Peyer's patch (tissue), 4 donors: ENCODE data around the gene NTN3. TPM values are rescaled to one million over a fixed set of nuclear protein-coding genes. Genes with fewer than 3 reads are reported as not detected.
"Not testable (repeated sequence)": the region's sequence is repeated elsewhere in the genome, so short reads cannot be mapped to it uniquely, and the experiment has no call there.

Experiments used
- DNase-seq, 3 donors: peaks; one replicate each; pipeline ENCODE4 v3.0.0-alpha.2; 2017 to 2019
- H3K27ac ChIP-seq, 4 donors: fragments of 200-600 bp; sonication (generic); one replicate each; pipeline ENCODE4 v1.5.1; 2016 to 2019
- H3K27me3 ChIP-seq, 2 donors: fragments of 200-600 bp; sonication (generic); one replicate each; pipeline ENCODE4 v1.5.1; 2019
- H3K36me3 ChIP-seq, 3 donors: fragments of 200-600 bp; sonication (generic); one replicate each; pipeline ENCODE4 v1.5.1; 2016 to 2019
- H3K4me1 ChIP-seq, 4 donors: fragments of 200-600 bp; sonication (generic); one replicate each; pipeline ENCODE4 v1.5.1; 2016 to 2019
- H3K4me3 ChIP-seq, 4 donors: fragments of 200-600 bp; sonication (generic); 1 replicate in 3 of 4; 2 replicates in 1 of 4; pipeline ENCODE4 v1.5.1; 2016 to 2019; ENCODE audit warnings: mild to moderate bottlenecking in 1 of 4
- H3K9me3 ChIP-seq, 4 donors: fragments of 200-600 bp; sonication (generic); one replicate each; pipeline ENCODE4 v1.5.1; 2016 to 2019; ENCODE audit warnings: mild to moderate bottlenecking in 1 of 4
- POLR2A ChIP-seq, 2 donors: fragments of 450-650 bp; IDR thresholded peaks; one replicate each; pipeline ENCODE4 v1.5.1; 2017; ENCODE audit warnings: antibody characterized with exemption in 2 of 2, mild to moderate bottlenecking in 2 of 2, moderate library complexity in 2 of 2
- total RNA-seq, 4 donors: library from RNA; depleted of rRNA; stranded (reverse); fragments of >200 nt; gene quantifications; one replicate each; pipeline ENCODE4 v1.1.0, GENCODE V29; 2016
- TF ChIP-seq, protein P1 (sequence below), 6 experiments: fragments of 450-650 bp in 4 of 6; fragments of 200-600 bp in 2 of 6; sonication (generic) in 1 of 6; IDR thresholded peaks; one replicate each; pipeline ENCODE4 v1.5.1; 2017 to 2019; ENCODE audit warnings: antibody characterized with exemption in 6 of 6, mild to moderate bottlenecking in 3 of 6, moderate library complexity in 1 of 6

NTN3 gene
- total RNA-seq, 4 donors from 2014 or later: not detected

DNA sequence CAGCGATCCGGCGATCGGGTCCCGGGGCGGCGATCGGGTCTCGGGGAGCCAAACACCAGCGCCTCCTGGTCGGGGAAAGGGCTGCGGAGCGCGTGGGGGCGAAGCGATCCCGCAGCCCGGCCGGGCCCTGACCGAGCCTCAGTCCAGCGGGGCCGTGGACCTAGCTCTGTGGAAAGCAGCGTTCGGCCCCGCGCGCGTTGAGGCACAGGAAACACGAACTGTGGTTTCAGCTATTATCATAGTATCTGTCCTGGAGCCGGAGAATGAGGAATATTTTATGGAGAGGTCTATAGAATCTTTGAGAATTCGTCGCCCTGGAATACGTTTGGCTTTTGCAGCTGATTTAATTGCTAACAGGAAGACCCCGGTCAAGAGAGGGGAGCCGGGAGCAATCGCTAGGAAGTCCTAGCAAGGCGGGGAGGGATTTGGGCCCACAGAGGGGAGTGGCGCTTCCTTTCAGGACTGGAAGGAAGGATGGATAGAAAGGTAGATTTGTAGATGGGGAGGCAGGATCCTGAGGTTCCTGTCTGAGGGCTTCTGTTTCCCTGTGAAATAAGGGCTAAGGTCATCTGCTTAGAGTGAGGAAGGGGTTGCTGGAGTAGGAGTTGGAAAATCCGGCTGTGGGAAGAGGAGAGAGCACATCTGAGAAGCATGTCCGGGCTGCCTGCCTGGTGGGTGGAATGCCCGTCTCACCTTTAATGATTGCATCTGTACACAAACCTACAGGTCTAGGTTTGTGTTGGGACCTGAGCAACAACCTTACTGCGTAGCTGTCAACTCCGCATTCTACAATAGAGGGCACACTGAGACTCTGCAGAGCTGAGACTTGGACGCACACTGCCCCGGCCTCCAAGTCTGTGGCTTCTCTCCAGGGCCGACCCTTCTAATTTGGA lies 41.1 kb upstream of the NTN3 start:
- H3K4me3 ChIP-seq: peak overlapping the region; percentile 62 to 96 (median 88)
- peak overlapping the region; percentile 54 to 84 (median 72) for H3K27ac ChIP-seq
- H3K9me3 ChIP-seq: no peaks in the 10 kb centered on the region
- peak in 1 of 2 donors; percentile 1 for TF ChIP-seq POLR2A (IDR thresholded peaks at IDR 0.05)
- TF ChIP-seq, protein P1, sequence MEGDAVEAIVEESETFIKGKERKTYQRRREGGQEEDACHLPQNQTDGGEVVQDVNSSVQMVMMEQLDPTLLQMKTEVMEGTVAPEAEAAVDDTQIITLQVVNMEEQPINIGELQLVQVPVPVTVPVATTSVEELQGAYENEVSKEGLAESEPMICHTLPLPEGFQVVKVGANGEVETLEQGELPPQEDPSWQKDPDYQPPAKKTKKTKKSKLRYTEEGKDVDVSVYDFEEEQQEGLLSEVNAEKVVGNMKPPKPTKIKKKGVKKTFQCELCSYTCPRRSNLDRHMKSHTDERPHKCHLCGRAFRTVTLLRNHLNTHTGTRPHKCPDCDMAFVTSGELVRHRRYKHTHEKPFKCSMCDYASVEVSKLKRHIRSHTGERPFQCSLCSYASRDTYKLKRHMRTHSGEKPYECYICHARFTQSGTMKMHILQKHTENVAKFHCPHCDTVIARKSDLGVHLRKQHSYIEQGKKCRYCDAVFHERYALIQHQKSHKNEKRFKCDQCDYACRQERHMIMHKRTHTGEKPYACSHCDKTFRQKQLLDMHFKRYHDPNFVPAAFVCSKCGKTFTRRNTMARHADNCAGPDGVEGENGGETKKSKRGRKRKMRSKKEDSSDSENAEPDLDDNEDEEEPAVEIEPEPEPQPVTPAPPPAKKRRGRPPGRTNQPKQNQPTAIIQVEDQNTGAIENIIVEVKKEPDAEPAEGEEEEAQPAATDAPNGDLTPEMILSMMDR (IDR thresholded peaks at IDR 0.05): peak in 1 of 6 experiments; percentile 6
- peaks cover 0 to 16% (median 5%) of the 10 kb centered on the region in 4 donors for H3K4me1 ChIP-seq
- DNase-seq: no peak
- H3K27me3 ChIP-seq: no peaks in the 10 kb centered on the region
- peaks cover 0 to 9% (median 0%) of the 10 kb centered on the region in 3 donors for H3K36me3 ChIP-seq

DNA sequence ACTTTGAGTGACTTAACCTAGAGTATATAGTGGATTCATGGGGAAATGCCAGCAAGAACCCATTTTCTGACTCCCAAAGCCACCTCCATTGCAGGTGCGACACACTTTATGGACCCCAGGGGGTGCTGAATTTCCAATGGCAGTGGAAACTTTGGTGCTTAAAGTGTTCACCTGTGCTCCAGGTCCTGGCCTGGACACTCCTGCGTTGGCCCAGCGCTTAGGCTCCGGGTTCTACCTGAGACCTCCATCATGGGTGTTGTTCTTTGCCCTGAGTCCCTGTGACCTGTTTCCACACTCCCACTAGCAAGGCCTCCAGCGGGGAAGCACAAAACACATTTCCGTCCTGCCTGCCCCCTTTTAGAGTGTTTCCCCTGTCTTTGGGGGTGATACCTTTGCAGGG lies 38.8 kb upstream of the NTN3 start:
- no peaks in the 10 kb centered on the region for H3K9me3 ChIP-seq
- DNase-seq: no peak
- H3K36me3 ChIP-seq: peaks cover 0 to 22% (median 0%) of the 10 kb centered on the region in 3 donors
- no peak overlapping the region for H3K4me3 ChIP-seq
- H3K27me3 ChIP-seq: no peaks in the 10 kb centered on the region
- peaks cover 0 to 16% (median 5%) of the 10 kb centered on the region in 4 donors for H3K4me1 ChIP-seq
- no peak for TF ChIP-seq POLR2A (IDR thresholded peaks at IDR 0.05)
- TF ChIP-seq, protein P1 (IDR thresholded peaks at IDR 0.05): no peak
- H3K27ac ChIP-seq: no peak overlapping the region

DNA sequence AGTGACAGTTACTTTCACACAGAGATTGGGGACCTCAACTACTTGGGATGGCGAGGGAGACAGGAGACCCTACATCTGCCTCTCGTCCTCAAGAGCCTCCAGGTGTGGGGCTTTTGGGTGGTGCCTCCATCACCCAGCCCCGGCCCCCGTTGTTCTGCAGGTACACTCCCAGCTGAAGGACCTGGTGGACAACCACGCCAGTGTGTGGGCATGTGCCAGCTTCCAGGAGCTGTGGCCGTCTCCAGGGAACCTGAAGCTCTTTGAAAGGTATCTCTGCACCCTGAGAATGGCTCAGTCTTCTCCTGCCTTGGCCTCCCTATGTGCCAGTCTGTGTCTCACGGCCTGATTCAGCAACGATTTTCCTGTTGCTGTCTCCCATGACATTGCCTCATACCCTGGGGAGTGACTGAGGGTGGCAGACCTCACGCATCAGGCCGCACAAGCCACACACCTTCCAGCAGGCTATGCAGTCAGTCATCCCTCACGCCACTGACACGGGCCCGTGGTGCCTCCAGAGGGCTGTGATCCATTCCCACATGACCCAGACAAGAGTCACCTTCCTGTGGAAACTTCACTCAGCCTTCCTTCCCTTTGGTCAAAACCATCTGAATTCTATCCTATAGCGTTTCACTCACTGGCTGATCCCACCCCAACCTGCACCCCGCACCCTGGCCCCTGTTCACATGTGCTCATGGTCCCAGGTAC lies 38.1 kb upstream of the NTN3 start:
- H3K27me3 ChIP-seq: no peaks in the 10 kb centered on the region
- no peak for TF ChIP-seq POLR2A (IDR thresholded peaks at IDR 0.05)
- TF ChIP-seq, protein P1 (IDR thresholded peaks at IDR 0.05): no peak
- H3K9me3 ChIP-seq: no peaks in the 10 kb centered on the region
- no peak for DNase-seq
- H3K4me1 ChIP-seq: peaks cover 0 to 16% (median 5%) of the 10 kb centered on the region in 4 donors
- no peak overlapping the region for H3K4me3 ChIP-seq
- H3K27ac ChIP-seq: no peak overlapping the region
- peaks cover 0 to 25% (median 0%) of the 10 kb centered on the region in 3 donors for H3K36me3 ChIP-seq

DNA sequence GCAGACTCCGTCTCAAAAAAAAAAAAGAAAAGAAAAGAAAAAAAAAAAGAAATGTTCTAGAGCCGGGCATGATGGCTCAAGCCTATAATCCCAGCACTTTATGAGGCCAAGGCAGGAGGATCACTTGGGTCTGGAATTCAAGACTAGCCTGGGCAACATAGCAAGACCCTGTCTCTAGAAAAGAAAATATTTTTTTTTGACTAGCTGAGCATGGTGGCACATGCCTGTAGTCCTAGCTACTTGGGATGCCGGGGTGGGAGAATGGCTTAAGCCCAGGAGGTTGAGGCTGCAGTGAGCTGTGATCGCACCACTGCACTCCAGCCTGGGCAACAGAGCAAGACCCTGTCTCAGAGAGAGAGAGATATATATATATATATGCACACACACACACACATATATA lies 35.9 kb upstream of the NTN3 start:
- peaks cover 0 to 25% (median 0%) of the 10 kb centered on the region in 3 donors for H3K36me3 ChIP-seq
- H3K9me3 ChIP-seq, DNase-seq: not testable (repeated sequence)

DNA sequence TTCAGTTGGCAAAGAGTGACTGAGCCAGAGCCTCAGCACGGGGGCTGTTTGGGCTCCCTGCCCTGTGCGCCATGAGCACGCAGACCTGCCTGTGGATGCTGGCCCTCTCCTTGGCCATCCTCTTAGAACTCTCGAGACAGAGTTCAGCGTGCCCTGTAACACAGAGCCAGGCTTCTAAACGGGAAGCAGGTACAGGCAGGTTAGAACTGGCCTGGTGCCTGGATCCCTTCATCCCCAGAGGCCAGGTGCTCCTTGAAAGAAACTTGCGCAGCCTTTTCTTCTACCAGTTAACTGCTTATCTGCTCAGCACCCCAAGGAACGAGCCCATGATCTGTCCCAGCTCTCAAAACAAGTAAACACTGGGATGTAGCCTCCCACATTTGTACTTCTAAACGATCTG lies 35.0 kb upstream of the NTN3 start:
- Histone ChIP-seq H3K27ac (no peak overlapping the region), H3K27me3 (no peaks in the 10 kb centered on the region), H3K4me3 (no peak overlapping the region), H3K36me3 (peaks cover 0 to 25% (median 0%) of the 10 kb centered on the region in 3 donors), H3K4me1 (no peaks in the 10 kb centered on the region), H3K9me3 (no peaks in the 10 kb centered on the region)
- TF ChIP-seq, protein P1 (IDR thresholded peaks at IDR 0.05): no peak
- TF ChIP-seq POLR2A (IDR thresholded peaks at IDR 0.05): no peak
- no peak for DNase-seq

More for the DNA sequence above, 35.9 kb upstream of the NTN3 start:
- H3K27ac ChIP-seq, H3K4me3 ChIP-seq, H3K27me3 ChIP-seq, H3K4me1 ChIP-seq: not testable (repeated sequence)
